K562 (cell line): Measurements from ENCODE around the gene PDE4A. TPM values are rescaled to one million over a fixed set of nuclear protein-coding genes. Genes with fewer than 3 reads are reported as not detected.
A peak's percentile ranks its signal among the peaks of the same experiment; 100 is the strongest.

Source experiments
- CEBPG ChIP-seq, 3 experiments: fragments of 200-800 bp in 1 of 3; sonication (Bioruptor generic) in 1 of 3; sonication (generic) in 1 of 3; formaldehyde crosslinking in 1 of 3; IDR thresholded peaks in 2 of 3; conservative IDR thresholded peaks in 1 of 3; 2 replicates each; pipeline versions ENCODE4 v1.6.1 to v1.8.0; 2016 to 2022; ENCODE audit warnings: missing compliant biosample characterization in 2 of 3, missing genetic modification characterization in 2 of 3, mild to moderate bottlenecking in 1 of 3, missing genetic modification reagents in 1 of 3
- DNMT1 ChIP-seq: fragments of 450-650 bp; IDR thresholded peaks from 2 replicates; pipeline ENCODE4 v1.6.1; 2016; ENCODE audit warnings: antibody characterized with exemption, mild to moderate bottlenecking
- EGR1 ChIP-seq: fragments of 450-650 bp; conservative IDR thresholded peaks from 2 replicates; pipeline ENCODE4 v1.6.1; 2017; ENCODE audit warnings: mild to moderate bottlenecking
- KAT8 ChIP-seq: fragments of 450-650 bp; IDR thresholded peaks from 2 replicates; pipeline ENCODE4 v1.6.1; 2016; ENCODE audit warnings: low read depth, mild to moderate bottlenecking
- KDM1A ChIP-seq, 2 experiments: fragments of 450-650 bp; IDR thresholded peaks; 2 replicates each; pipeline ENCODE4 v1.6.1; 2016; ENCODE audit warnings: mild to moderate bottlenecking in 2 of 2
- KHSRP ChIP-seq: fragments of 450-650 bp; IDR thresholded peaks from 2 replicates; pipeline ENCODE4 v1.6.1; 2017
- MYBL2 ChIP-seq, 2 experiments: fragments of 450-650 bp in 1 of 2; sonication (generic) in 1 of 2; formaldehyde crosslinking in 1 of 2; IDR thresholded peaks; 2 replicates each; pipeline versions ENCODE4 v1.6.1 to v1.8.1; 2017 to 2022; ENCODE audit warnings: borderline replicate concordance in 1 of 2, inconsistent platforms in 1 of 2, low read depth in 1 of 2, mild to moderate bottlenecking in 1 of 2, missing genetic modification reagents in 1 of 2, moderate library complexity in 1 of 2
- NFYB ChIP-seq: IDR thresholded peaks from 2 replicates; pipeline ENCODE4 v1.6.1; 2011; ENCODE audit warnings: mild to moderate bottlenecking, moderate library complexity; ENCODE audit not compliant: insufficient read length; ENCODE audit errors: extremely low read depth
- POLR2AphosphoS2 ChIP-seq: IDR thresholded peaks from 2 replicates; pipeline ENCODE4 v1.6.1; 2012; ENCODE audit warnings: low read length, improper control_type of control experiment
- SETDB1 ChIP-seq: IDR thresholded peaks from one replicate; pipeline ENCODE4 v1.6.1; 2012; ENCODE audit warnings: low read length, control low read depth, inconsistent platforms
- SMAD3 ChIP-seq: fragments of 450-650 bp; formaldehyde crosslinking; conservative IDR thresholded peaks from 2 replicates; pipeline ENCODE4 v1.4.0; 2020; ENCODE audit warnings: mild to moderate bottlenecking
- SMAD4 ChIP-seq: fragments of 250-450 bp; sonication (Bioruptor Pico); conservative IDR thresholded peaks from 2 replicates; pipeline ENCODE4 v1.8.0; 2021; ENCODE audit warnings: inconsistent platforms, mild to moderate bottlenecking, moderate library complexity
- SMC3 ChIP-seq: conservative IDR thresholded peaks from 2 replicates; pipeline ENCODE4 v1.6.1; 2011; ENCODE audit warnings: low read depth, low read length, improper control_type of control experiment; ENCODE audit not compliant: insufficient read depth
- TEAD2 ChIP-seq: fragments of 450-650 bp; IDR thresholded peaks from 2 replicates; pipeline ENCODE4 v1.6.1; 2016; ENCODE audit warnings: missing genetic modification characterization, control low read depth, missing compliant biosample characterization
- YBX1 ChIP-seq: fragments of 450-650 bp; IDR thresholded peaks from 2 replicates; pipeline ENCODE4 v1.7.1; 2016; ENCODE audit warnings: mild to moderate bottlenecking
- ZNF347 ChIP-seq: fragments of 450-650 bp; formaldehyde crosslinking; IDR thresholded peaks from 2 replicates; pipeline ENCODE4 v1.4.0; 2020; ENCODE audit warnings: low read depth, mild to moderate bottlenecking, moderate library complexity
- ZNF695 ChIP-seq: fragments of 450-650 bp; formaldehyde crosslinking; IDR thresholded peaks from 2 replicates; pipeline ENCODE4 v1.4.0; 2020; ENCODE audit warnings: mild to moderate bottlenecking, moderate library complexity
- ZNF696 ChIP-seq: fragments of 250-450 bp; sonication (Bioruptor Pico); conservative IDR thresholded peaks from 2 replicates; pipeline ENCODE4 v1.4.0; 2020; ENCODE audit warnings: mild to moderate bottlenecking, moderate library complexity
- ZNF699 ChIP-seq: fragments of 250-450 bp; sonication (Bioruptor Pico); IDR thresholded peaks from 2 replicates; pipeline ENCODE4 v1.8.0; 2021; ENCODE audit warnings: mild to moderate bottlenecking, moderate library complexity; ENCODE audit not compliant: insufficient replicate concordance
- ZNF79 ChIP-seq: fragments of 250-450 bp; sonication (Bioruptor Pico); IDR thresholded peaks from 2 replicates; pipeline ENCODE4 v1.4.0; 2020; ENCODE audit warnings: low read depth, mild to moderate bottlenecking, moderate library complexity
- polyA plus RNA-seq, 8 experiments: library from polyadenylated mRNA; depleted of rRNA in 4 of 8; stranded (reverse) in 5 of 8; unstranded in 3 of 8; fragments of >200 nt; fragmentation: Nextera tagmentation in 2 of 8; fragmentation: Illumina TruSeq in 1 of 8; extraction: Ambion mirVana in 2 of 8; extraction: Trizol in 1 of 8; gene quantifications; 2 replicates each; pipeline versions ENCODE4 v1.2.1 to v1.2.3, GENCODE V29; 2011 to 2014; ENCODE audit warnings: inconsistent platforms in 1 of 8, missing spikeins in 1 of 8
- total RNA-seq, 7 experiments: library from RNA; depleted of rRNA in 6 of 7; stranded (reverse); fragments of >200 nt in 6 of 7; fragmentation: Illumina TruSeq in 2 of 7; extraction: Trizol in 2 of 7; gene quantifications; 2 replicates each; pipeline versions ENCODE4 v1.2.1 to v1.2.3, GENCODE V29; 2011 to 2021; ENCODE audit warnings: low replicate concordance in 1 of 7
- TF ChIP-seq, protein P1 (sequence below): fragments of 450-650 bp; IDR thresholded peaks from 2 replicates; pipeline ENCODE4 v1.6.1; 2014; ENCODE audit warnings: low read depth, mild to moderate bottlenecking, moderate library complexity, borderline replicate concordance
- TF ChIP-seq, protein P2 (sequence below), 2 experiments: fragments of 450-650 bp; IDR thresholded peaks; 2 replicates each; pipeline ENCODE4 v1.6.1; 2018; ENCODE audit warnings: mild to moderate bottlenecking in 2 of 2, low read depth in 1 of 2; ENCODE audit not compliant: partially characterized antibody in 2 of 2

The PDE4A gene
- total and polyA plus RNA-seq, 9 of the 15 experiments (the other 6 are each of a cell fraction or from before 2014, with no cell fraction given) = 0.66 to 26.9 (median 4.6) TPM

DNA sequence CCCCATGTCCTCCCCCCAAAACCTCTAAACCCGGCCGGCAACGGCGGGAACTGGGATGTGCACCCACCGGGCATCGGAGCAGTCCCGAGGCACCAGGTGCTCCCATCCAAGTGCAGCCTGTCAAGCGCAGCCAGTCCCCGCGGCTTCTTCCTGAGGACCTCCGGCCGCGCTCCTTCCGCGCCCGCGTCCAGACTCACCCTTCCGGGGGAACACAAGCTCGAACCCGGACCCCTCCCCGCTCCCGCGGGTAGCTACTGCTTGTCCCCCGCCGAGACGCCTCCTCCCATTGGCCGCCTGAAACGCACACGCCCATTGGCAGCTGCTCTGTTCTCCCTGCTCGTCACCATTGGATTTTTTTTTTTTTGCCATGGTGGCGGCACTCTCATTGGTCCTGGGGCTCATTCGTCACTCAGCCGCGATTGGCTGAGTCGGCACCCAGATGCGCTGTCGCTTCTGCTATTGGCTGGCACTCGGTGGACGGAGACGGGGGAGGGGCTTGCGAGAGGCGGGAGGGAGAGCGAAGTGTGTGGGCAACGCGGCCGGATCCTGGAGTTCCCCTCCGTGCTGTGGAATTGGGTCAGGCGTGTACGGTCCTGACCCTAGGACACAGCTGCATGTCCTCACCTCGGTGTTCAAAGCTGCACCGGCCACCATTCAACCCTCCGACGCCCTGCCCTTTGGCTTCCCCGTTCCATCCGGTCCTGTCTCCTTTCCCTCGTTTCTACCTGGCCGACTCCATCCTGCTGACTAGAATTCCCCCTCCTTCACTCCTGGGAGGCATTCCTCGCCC is 39.8 kb upstream of the PDE4A start, which contains the start of gene TYK2 (continued):
- no peak for TF ChIP-seq POLR2AphosphoS2
- TF ChIP-seq KDM1A (IDR thresholded peaks at IDR 0.05) = 0 out of 4 replicates have a peak, but pooled peaks of 1 of the 2 experiments have one; percentile 3
- TF ChIP-seq MYBL2 (IDR thresholded peaks at IDR 0.05; ENCODE audit: low read depth) = no peak
- no peak for TF ChIP-seq MYBL2 (CRISPR knock-in tag; IDR thresholded peaks at IDR 0.05; ENCODE audit: borderline replicate concordance)
- TF ChIP-seq DNMT1 = no peak
- no peak for TF ChIP-seq TEAD2 (tag)
- TF ChIP-seq NFYB = peak; percentile 96
- 0 out of 2 replicates have a peak, but pooled peaks have one; percentile 44 for TF ChIP-seq KAT8
- TF ChIP-seq SMC3 = no peak
- TF ChIP-seq, protein P1, sequence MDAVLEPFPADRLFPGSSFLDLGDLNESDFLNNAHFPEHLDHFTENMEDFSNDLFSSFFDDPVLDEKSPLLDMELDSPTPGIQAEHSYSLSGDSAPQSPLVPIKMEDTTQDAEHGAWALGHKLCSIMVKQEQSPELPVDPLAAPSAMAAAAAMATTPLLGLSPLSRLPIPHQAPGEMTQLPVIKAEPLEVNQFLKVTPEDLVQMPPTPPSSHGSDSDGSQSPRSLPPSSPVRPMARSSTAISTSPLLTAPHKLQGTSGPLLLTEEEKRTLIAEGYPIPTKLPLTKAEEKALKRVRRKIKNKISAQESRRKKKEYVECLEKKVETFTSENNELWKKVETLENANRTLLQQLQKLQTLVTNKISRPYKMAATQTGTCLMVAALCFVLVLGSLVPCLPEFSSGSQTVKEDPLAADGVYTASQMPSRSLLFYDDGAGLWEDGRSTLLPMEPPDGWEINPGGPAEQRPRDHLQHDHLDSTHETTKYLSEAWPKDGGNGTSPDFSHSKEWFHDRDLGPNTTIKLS = peak; percentile 82; the same call in 1 of the 2 replicates
- no peak for TF ChIP-seq ZNF79 (CRISPR knock-in tag)
- TF ChIP-seq EGR1 = peak; percentile 68
- no peak for TF ChIP-seq ZNF699 (CRISPR knock-in tag)
- no peak for TF ChIP-seq SETDB1
- TF ChIP-seq ZNF347 (CRISPR knock-in tag) = no peak
- no peak for TF ChIP-seq ZNF695
- peak; percentile 74 for TF ChIP-seq KHSRP
- TF ChIP-seq ZNF696 = no peak
- TF ChIP-seq YBX1 = no peak
- TF ChIP-seq SMAD4 (CRISPR knock-in tag) = peak; percentile 46; the same call in 1 of the 2 replicates
- no peak for TF ChIP-seq CEBPG (CRISPR knock-in tag; IDR thresholded peaks at IDR 0.05)
- TF ChIP-seq CEBPG (tag; conservative IDR thresholded peaks at IDR 0.05 in 1 of 2, IDR thresholded peaks at IDR 0.05 in 1 of 2) = no peak
- TF ChIP-seq SMAD3 (CRISPR knock-in tag) = no peak
- TF ChIP-seq, protein P2, sequence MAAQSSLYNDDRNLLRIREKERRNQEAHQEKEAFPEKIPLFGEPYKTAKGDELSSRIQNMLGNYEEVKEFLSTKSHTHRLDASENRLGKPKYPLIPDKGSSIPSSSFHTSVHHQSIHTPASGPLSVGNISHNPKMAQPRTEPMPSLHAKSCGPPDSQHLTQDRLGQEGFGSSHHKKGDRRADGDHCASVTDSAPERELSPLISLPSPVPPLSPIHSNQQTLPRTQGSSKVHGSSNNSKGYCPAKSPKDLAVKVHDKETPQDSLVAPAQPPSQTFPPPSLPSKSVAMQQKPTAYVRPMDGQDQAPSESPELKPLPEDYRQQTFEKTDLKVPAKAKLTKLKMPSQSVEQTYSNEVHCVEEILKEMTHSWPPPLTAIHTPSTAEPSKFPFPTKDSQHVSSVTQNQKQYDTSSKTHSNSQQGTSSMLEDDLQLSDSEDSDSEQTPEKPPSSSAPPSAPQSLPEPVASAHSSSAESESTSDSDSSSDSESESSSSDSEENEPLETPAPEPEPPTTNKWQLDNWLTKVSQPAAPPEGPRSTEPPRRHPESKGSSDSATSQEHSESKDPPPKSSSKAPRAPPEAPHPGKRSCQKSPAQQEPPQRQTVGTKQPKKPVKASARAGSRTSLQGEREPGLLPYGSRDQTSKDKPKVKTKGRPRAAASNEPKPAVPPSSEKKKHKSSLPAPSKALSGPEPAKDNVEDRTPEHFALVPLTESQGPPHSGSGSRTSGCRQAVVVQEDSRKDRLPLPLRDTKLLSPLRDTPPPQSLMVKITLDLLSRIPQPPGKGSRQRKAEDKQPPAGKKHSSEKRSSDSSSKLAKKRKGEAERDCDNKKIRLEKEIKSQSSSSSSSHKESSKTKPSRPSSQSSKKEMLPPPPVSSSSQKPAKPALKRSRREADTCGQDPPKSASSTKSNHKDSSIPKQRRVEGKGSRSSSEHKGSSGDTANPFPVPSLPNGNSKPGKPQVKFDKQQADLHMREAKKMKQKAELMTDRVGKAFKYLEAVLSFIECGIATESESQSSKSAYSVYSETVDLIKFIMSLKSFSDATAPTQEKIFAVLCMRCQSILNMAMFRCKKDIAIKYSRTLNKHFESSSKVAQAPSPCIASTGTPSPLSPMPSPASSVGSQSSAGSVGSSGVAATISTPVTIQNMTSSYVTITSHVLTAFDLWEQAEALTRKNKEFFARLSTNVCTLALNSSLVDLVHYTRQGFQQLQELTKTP (IDR thresholded peaks at IDR 0.05; ENCODE audit: low read depth in 1 of 2, partially characterized antibody in 2 of 2) = peak in 1 of 2 experiments; percentile 27
